GM10248 (cell line): ENCODE results near the gene POLE.

Experiments
- CTCF ChIA-PET: fragments of 300-600 bp; sonication (Branson Sonifier 250); formaldehyde crosslinking; extraction: SDS; loops from one replicate; lab custom pipeline; 2021; ENCODE audit warnings: antibody characterized with exemption; lab: Yijun Ruan, JAX
- POLR2A ChIA-PET: fragments of 350-650 bp; sonication (Branson Sonifier 250); formaldehyde crosslinking; extraction: SDS; loops from one replicate; lab custom pipeline; 2020; ENCODE audit warnings: antibody characterized with exemption; lab: Yijun Ruan, JAX
- DNase-seq: peaks from one replicate; pipeline ENCODE4 v3.0.0; 2012; ENCODE audit errors: extremely low spot score
- TF ChIP-seq, protein P1 (sequence below): IDR thresholded peaks from 2 replicates; pipeline ENCODE4 v1.5.1; 2012; ENCODE audit warnings: mild to moderate bottlenecking, low read depth; ENCODE audit errors: extremely low read depth, missing control alignments, control extremely low read depth

Gene POLE

DNA sequence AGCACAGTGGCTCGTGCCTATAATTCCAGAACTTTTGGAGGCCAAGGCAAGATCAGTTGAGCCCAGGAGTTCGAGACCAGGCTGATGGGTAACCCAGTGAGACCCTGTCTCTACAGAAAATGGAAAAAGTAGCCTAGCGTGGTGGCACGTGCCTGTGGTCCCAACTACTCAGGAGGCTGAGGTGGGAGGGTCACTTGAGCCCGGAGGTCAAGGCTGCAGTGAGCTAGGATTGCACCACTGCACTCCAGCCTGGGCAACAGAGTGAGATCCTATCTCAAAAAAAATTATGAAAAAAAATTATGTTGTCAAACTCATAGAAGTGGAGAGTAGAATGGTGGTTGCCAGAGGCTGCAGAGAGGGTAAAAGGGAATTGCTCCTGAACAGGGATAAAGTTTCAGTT is 73.1 kb downstream of the POLE start:
- TF ChIP-seq, protein P1, sequence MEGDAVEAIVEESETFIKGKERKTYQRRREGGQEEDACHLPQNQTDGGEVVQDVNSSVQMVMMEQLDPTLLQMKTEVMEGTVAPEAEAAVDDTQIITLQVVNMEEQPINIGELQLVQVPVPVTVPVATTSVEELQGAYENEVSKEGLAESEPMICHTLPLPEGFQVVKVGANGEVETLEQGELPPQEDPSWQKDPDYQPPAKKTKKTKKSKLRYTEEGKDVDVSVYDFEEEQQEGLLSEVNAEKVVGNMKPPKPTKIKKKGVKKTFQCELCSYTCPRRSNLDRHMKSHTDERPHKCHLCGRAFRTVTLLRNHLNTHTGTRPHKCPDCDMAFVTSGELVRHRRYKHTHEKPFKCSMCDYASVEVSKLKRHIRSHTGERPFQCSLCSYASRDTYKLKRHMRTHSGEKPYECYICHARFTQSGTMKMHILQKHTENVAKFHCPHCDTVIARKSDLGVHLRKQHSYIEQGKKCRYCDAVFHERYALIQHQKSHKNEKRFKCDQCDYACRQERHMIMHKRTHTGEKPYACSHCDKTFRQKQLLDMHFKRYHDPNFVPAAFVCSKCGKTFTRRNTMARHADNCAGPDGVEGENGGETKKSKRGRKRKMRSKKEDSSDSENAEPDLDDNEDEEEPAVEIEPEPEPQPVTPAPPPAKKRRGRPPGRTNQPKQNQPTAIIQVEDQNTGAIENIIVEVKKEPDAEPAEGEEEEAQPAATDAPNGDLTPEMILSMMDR = no peak
- no peak for DNase-seq
- ChIA-PET POLR2A (no interaction called here), CTCF (interaction anchor here (1.0 to 3.4 kb wide), 9 partner anchors 9 to 684 kb away, joined by 3 to 38 read pairs (median 6); no protein-coding TSS in a partner anchor)

DNA sequence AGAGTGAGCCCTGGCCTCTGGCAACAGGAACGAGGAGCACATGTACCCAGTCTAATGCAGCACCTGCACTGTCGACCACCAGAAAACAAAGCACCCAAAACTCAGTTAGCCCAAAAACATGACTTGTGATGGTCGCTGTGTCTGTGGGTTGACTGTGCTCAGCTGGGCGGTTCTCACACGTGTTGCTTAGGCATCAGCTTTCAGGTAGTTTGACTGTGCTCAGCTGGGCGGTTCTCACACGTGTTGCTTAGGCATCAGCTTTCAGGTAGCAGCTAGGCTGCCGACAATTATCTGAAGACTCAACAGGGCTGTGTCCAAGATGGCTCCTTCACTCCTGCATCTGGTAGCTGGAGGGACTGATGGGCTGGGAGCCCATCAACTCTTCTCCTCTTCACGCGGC is 75.5 kb downstream of the POLE start:
- ChIA-PET POLR2A (no interaction called here), CTCF (interaction anchor here (1.5 kb wide), 1 partner anchor 12 kb away, joined by 3 read pairs; no protein-coding TSS in a partner anchor)
- TF ChIP-seq, protein P1 = no peak
- no peak for DNase-seq

DNA sequence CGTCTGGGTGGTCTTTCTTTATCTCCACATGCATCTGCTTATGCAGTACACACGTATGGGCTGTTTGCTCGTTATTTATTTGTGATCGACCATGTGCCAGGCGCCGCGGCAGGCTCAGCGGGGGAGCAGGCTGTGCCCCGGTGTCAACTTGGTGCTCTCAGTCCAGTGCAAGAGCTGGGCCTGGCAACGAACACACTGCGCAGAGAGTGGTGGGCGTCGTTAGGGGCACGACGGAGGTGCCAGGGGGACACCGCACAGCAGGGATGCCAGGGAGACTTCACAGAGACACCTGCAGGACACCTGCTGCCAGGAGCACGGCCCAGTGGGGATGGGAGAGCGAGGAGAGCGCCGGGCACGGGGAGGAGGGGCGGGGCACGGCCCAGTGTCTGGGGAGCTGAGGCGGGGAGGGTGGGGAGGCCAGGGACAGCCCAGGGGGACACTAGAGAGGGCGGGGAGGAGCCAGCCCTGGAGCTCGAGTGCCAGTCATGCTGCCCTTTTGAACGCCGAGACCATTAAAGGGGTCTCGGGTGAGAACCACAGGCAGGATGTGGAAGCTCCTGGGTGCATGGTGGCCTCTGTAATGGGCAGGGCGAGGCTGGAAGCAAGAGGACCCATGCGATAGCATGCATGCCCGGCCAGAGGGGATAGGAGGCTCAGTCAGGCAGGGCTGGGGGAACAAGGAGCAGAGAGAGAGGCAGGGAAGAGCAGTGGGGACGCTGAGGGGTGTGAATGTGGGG is 76.1 kb downstream of the POLE start:
- ChIA-PET CTCF (interaction anchor here (1.1 to 1.8 kb wide), 4 partner anchors 11 to 457 kb away, joined by 3 to 7 read pairs (median 4); no protein-coding TSS in a partner anchor), POLR2A (no interaction called here)
- no peak for DNase-seq
- TF ChIP-seq, protein P1 = no peak

DNA sequence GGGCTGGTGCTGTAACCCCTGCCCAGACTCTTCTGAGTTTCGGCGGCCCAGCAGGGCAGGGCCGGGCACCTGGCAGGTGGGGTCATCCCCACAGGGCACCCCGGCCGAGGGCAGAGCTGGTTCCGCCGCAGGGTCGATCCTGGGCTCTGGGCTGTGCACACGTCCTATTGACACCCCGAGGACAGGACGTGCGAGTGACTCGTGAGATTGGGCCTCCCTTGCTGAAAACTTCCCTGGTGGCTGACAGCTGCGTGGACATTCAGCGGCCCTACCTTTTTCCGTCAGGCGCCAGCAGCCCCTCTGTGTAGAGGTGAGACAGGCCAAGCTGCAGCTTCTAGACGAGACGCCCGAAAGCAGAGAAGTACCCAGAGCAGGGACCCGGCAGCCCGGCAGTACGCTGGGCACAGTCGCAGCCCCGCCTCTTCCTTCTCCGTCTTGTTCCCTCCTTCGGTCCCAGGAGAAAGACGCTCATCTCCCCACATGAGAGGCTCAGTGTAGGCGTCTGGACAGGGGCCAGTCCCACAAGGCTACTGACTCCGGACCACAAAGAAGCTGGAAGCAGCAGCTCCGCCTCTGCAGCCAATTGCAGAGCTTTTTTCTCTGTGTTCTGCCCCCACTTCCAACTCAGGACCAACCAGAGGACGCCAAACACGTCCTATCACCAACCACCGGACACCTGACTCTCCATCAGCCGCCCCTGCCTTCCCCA is 76.9 kb downstream of the POLE start, which contains the start of gene LRCOL1:
Gene LRCOL1, minus strand, starts transcription at position 532 of the 709 bp plus-strand sequence. CDS start 4,331 bp downstream, outside the sequence.
- TF ChIP-seq, protein P1 = no peak
- no peak for DNase-seq
- CTCF ChIA-PET = interaction anchor here (1.1 to 1.8 kb wide), 4 partner anchors 10 to 456 kb away, joined by 3 to 7 read pairs (median 4); no protein-coding TSS in a partner anchor
- POLR2A ChIA-PET = no interaction called here

DNA sequence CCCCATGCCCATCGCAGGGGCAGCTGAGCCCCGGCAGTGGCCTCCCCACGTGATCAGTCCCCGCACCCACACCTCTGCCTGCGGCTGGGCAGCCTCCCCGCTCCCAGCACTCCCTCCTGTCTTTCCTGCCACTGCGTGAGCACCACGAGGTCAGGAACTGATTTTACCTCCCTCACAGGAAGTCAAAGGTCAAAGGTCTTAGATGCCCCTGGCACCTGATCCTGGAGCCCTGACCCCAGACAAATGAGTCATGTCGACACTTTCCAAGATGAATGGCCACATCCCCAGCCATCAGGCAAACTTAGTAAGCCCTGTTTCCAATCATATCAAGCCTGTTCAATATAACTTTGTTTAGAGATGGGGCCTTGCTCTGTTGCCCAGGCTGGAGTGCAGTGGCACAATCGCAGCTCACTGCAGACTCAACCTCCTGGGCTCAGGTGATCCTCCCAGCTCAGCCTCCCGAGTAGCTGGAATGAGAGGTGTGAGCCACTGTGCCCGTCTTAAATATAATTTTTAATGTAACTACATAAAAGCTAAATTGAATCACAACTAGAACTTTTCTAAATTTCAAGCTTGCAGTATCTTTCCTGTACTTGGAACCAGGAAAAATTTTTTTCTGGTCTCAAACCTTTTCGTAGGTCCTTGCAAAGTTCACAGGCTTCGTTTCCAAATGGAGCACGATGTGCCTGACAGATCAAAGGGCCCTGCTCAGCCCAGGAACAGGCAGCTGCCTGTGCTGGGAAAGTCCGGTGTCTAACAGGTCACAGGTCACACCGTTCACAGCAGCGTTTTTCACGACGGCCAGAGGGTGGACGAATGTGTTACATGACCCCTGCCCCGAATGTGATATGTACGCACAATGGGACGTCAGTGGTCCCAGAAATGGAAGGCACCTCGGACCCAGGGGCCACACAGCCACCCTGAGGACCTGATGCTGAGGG is 78.6 kb downstream of the POLE start:
- TF ChIP-seq, protein P1 = no peak
- POLR2A ChIA-PET = no interaction called here
- DNase-seq = no peak
- CTCF ChIA-PET = no interaction called here
